ENCODE results near the gene FAM181B.
"Not testable (repeated sequence)": the region's sequence is repeated elsewhere in the genome, so short reads cannot be mapped to it uniquely, and the experiment has no call there.

Gene FAM181B

GRCh38 chr11:82703796-82704195, 29.9 kb downstream of the FAM181B start:
- H3K36me3 ChIP-seq (ENCODE audit: insufficient read depth, low read depth, low read length), result no peaks in the 10 kb centered on the region
- H3K9ac ChIP-seq (ENCODE audit: low read depth, low read length), result no peak overlapping the region
- H3K4me1 ChIP-seq (ENCODE audit: insufficient read depth, low read length), result no peaks in the 10 kb centered on the region
- no peak overlapping the region for H3K27ac ChIP-seq (ENCODE audit: low read length)
- no peaks in the 10 kb centered on the region for H3K27me3 ChIP-seq (ENCODE audit: insufficient read depth, low read length)
- no peak overlapping the region for H3K4me3 ChIP-seq (ENCODE audit: low read length)
- H3K9me3 ChIP-seq (ENCODE audit: insufficient read depth, low read depth, low read length), result no peaks in the 10 kb centered on the region

DNA sequence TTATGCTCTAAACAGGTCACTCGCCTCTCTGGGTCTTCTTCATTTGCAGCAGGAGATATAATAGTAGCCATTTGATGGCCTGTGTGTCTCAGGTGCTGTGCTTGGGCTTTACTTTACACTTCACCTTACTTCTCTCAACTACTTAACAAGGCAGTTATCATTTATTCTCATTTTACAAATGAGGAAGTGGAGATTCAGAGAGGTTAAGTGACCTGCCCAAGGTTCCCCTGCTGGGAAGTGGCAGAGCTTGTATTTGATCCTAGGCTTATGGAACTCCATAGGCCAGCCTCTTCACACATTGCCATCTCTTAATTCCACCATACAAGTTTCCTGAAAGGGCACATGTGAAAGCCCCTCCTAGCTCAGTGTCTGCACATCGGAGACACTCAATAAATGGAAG, 30.4 kb downstream of the FAM181B start:
- Histone ChIP-seq H3K27me3 (ENCODE audit: insufficient read depth, low read length) (no peaks in the 10 kb centered on the region), H3K4me1 (ENCODE audit: insufficient read depth, low read length) (no peaks in the 10 kb centered on the region), H3K4me3 (ENCODE audit: low read length) (no peak overlapping the region), H3K9me3 (ENCODE audit: insufficient read depth, low read depth, low read length) (no peaks in the 10 kb centered on the region), H3K9ac (ENCODE audit: low read depth, low read length) (no peak overlapping the region), H3K36me3 (ENCODE audit: insufficient read depth, low read depth, low read length) (no peaks in the 10 kb centered on the region), H3K27ac (ENCODE audit: low read length) (no peak overlapping the region)

- H3K27ac ChIP-seq (ENCODE audit: low read length), result no peak overlapping the region
- H3K9me3 ChIP-seq (ENCODE audit: insufficient read depth, low read depth, low read length), result no peaks in the 10 kb centered on the region
- H3K4me1 ChIP-seq (ENCODE audit: insufficient read depth, low read length), result no peaks in the 10 kb centered on the region
- H3K4me3 ChIP-seq (ENCODE audit: low read length), result no peak overlapping the region
- no peak overlapping the region for H3K9ac ChIP-seq (ENCODE audit: low read depth, low read length)
- no peaks in the 10 kb centered on the region for H3K27me3 ChIP-seq (ENCODE audit: insufficient read depth, low read length)
- no peaks in the 10 kb centered on the region for H3K36me3 ChIP-seq (ENCODE audit: insufficient read depth, low read depth, low read length)
Measured at GRCh38 chr11:82701847-82702520, 31.7 kb downstream of the FAM181B start.

GRCh38 chr11:82698576-82699352, 34.9 kb downstream of the FAM181B start:
- no peaks in the 10 kb centered on the region for H3K36me3 ChIP-seq (ENCODE audit: insufficient read depth, low read depth, low read length)
- no peaks in the 10 kb centered on the region for H3K27me3 ChIP-seq (ENCODE audit: insufficient read depth, low read length)
- no peak overlapping the region for H3K4me3 ChIP-seq (ENCODE audit: low read length)
- no peaks in the 10 kb centered on the region for H3K4me1 ChIP-seq (ENCODE audit: insufficient read depth, low read length)
- H3K9ac ChIP-seq (ENCODE audit: low read depth, low read length), result no peak overlapping the region
- no peak overlapping the region for H3K27ac ChIP-seq (ENCODE audit: low read length)
- no peaks in the 10 kb centered on the region for H3K9me3 ChIP-seq (ENCODE audit: insufficient read depth, low read depth, low read length)

DNA sequence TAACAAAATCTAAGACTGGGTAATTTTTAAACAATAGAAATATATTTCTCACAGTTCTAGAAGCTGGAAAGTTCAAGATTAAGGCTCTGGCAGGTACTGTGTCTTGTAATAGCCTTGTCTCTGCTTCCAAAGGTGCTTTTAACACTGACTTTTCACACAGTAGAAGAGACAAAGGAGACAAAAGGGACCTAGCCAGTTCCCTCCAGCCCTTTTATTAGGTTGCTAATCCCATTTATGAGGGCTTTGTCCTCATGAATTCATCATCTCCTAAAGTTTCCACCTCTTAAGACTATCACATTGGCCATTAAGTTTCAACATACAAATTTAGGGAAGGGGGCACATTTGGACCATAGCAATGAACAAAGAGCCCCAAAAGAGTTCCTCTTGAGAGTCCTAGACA, 40.7 kb downstream of the FAM181B start:
- H3K9me3 ChIP-seq (ENCODE audit: insufficient read depth, low read depth, low read length), result no peaks in the 10 kb centered on the region
- no peaks in the 10 kb centered on the region for H3K36me3 ChIP-seq (ENCODE audit: insufficient read depth, low read depth, low read length)
- no peak overlapping the region for H3K4me3 ChIP-seq (ENCODE audit: low read length)
- no peak overlapping the region for H3K27ac ChIP-seq (ENCODE audit: low read length)
- H3K9ac ChIP-seq (ENCODE audit: low read depth, low read length), result no peak overlapping the region
- H3K27me3 ChIP-seq (ENCODE audit: insufficient read depth, low read length), result no peaks in the 10 kb centered on the region
- H3K4me1 ChIP-seq (ENCODE audit: insufficient read depth, low read length), result no peaks in the 10 kb centered on the region

- H3K27me3 ChIP-seq (ENCODE audit: insufficient read depth, low read length); H3K9me3 ChIP-seq (ENCODE audit: insufficient read depth, low read depth, low read length); H3K27ac ChIP-seq (ENCODE audit: low read length); H3K36me3 ChIP-seq (ENCODE audit: insufficient read depth, low read depth, low read length); H3K9ac ChIP-seq (ENCODE audit: low read depth, low read length); H3K4me3 ChIP-seq (ENCODE audit: low read length); H3K4me1 ChIP-seq (ENCODE audit: insufficient read depth, low read length): not testable (repeated sequence)
Measured at GRCh38 chr11:82689347-82689746, 44.3 kb downstream of the FAM181B start.

GRCh38 chr11:82686211-82686610, 47.5 kb downstream of the FAM181B start:
- H3K4me1 ChIP-seq (ENCODE audit: insufficient read depth, low read length), result peaks cover 5% of the 10 kb centered on the region; the same call in 1 of the 2 replicates
- no peak overlapping the region for H3K27ac ChIP-seq (ENCODE audit: low read length)
- H3K9me3 ChIP-seq (ENCODE audit: insufficient read depth, low read depth, low read length), result peaks cover 7% of the 10 kb centered on the region; the same call in 1 of the 2 replicates
- no peaks in the 10 kb centered on the region for H3K36me3 ChIP-seq (ENCODE audit: insufficient read depth, low read depth, low read length)
- H3K9ac ChIP-seq (ENCODE audit: low read depth, low read length), result no peak overlapping the region
- no peaks in the 10 kb centered on the region for H3K27me3 ChIP-seq (ENCODE audit: insufficient read depth, low read length)
- H3K4me3 ChIP-seq (ENCODE audit: low read length), result no peak overlapping the region

GRCh38 chr11:82683029-82683428, 50.6 kb downstream of the FAM181B start:
- Histone ChIP-seq H3K9ac (ENCODE audit: low read depth, low read length) (no peak overlapping the region), H3K27ac (ENCODE audit: low read length) (no peak overlapping the region), H3K4me3 (ENCODE audit: low read length) (no peak overlapping the region), H3K36me3 (ENCODE audit: insufficient read depth, low read depth, low read length) (no peaks in the 10 kb centered on the region), H3K9me3 (ENCODE audit: insufficient read depth, low read depth, low read length) (peaks cover 12% of the 10 kb centered on the region; the same call in 1 of the 2 replicates), H3K27me3 (ENCODE audit: insufficient read depth, low read length) (no peaks in the 10 kb centered on the region), H3K4me1 (ENCODE audit: insufficient read depth, low read length) (peaks cover 5% of the 10 kb centered on the region; the same call in 1 of the 2 replicates)

GRCh38 chr11:82682003-82682751, 51.5 kb downstream of the FAM181B start:
- H3K9me3 ChIP-seq (ENCODE audit: insufficient read depth, low read depth, low read length), result peaks cover 12% of the 10 kb centered on the region; the same call in 1 of the 2 replicates
- H3K36me3 ChIP-seq (ENCODE audit: insufficient read depth, low read depth, low read length), result no peaks in the 10 kb centered on the region
- H3K27me3 ChIP-seq (ENCODE audit: insufficient read depth, low read length), result no peaks in the 10 kb centered on the region
- no peak overlapping the region for H3K9ac ChIP-seq (ENCODE audit: low read depth, low read length)
- H3K4me1 ChIP-seq (ENCODE audit: insufficient read depth, low read length), result peaks cover 5% of the 10 kb centered on the region; the same call in 1 of the 2 replicates
- no peak overlapping the region for H3K4me3 ChIP-seq (ENCODE audit: low read length)
- H3K27ac ChIP-seq (ENCODE audit: low read length), result no peak overlapping the region

- Histone ChIP-seq H3K9me3 (ENCODE audit: insufficient read depth, low read depth, low read length) (peaks cover 12% of the 10 kb centered on the region; the same call in 1 of the 2 replicates), H3K36me3 (ENCODE audit: insufficient read depth, low read depth, low read length) (no peaks in the 10 kb centered on the region), H3K27ac (ENCODE audit: low read length) (no peak overlapping the region), H3K27me3 (ENCODE audit: insufficient read depth, low read length) (no peaks in the 10 kb centered on the region), H3K4me3 (ENCODE audit: low read length) (no peak overlapping the region), H3K9ac (ENCODE audit: low read depth, low read length) (no peak overlapping the region), H3K4me1 (ENCODE audit: insufficient read depth, low read length) (peaks cover 5% of the 10 kb centered on the region; the same call in 1 of the 2 replicates)
Measured at GRCh38 chr11:82680252-82680651, 53.4 kb downstream of the FAM181B start.

All from iPS-20b (cell line).